NCI-H2227 (cell line): ENCODE data around the gene SLC10A4.

Source experiments
- DNase-seq: peaks from one replicate; lab custom pipeline; 2025; ENCODE audit not compliant: unreplicated experiment; lab: John Stamatoyannopoulos, UW

SLC10A4 gene

DNA sequence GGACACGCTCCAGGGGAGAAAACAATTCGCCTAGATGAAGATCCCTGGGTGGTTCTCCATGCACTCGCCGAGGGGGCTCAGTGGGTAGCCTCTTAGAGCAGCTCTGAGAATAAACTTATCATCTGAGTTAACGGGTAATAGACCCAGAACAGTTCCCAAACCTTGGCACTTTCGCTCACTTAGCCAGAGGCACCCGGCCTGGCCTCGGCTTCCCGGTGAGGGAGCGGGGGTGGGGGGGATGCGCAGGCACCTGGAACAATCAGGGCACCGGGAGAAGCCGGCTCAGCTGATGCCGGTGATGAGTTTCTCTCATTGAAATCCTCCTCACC is 6.5 kb downstream of the SLC10A4 start:
- no peak for DNase-seq

- no peak for DNase-seq
Observed at GRCh38 chr4:48490012-48490679, 7.0 kb downstream of the SLC10A4 start, which contains the start of gene ZAR1. ZAR1 (plus strand) TSS chr4:48490252; CDS start chr4:48490292, 40 bp downstream.

GRCh38 chr4:48490680-48491513 is 7.8 kb downstream of the SLC10A4 start:
- no peak for DNase-seq

DNA sequence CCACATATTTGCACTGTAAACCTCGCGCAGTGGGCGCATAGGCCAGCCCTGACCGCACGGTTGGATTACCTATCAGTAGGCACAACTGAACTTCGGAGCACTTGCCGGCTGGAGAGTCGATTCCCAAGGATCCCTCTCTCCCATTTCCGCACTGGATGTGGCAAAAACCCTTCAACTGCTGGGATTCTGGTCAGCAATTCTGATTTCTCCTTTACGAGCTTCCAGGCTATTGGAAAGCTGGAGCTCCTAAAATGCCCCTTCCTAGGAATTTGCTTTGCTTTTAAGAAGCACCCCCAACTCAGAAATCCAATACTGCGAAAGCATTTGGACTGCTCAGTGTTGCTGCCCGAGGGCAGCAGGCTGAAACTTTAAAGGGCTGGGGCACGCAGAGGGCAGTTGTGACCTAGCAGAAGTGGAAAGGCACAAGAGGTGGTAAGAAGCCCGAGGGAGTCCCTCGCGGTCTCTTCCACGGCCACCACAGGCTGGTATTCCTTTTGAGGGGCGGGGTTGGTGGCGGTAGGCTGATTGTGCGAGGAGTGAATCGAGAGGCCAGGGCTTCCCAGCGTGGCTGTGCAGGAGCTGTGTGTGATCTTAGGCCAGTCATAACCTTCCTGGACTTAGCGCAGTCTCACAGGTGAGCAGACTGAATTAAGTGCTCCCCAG is 8.5 kb downstream of the SLC10A4 start:
- DNase-seq = no peak

DNA sequence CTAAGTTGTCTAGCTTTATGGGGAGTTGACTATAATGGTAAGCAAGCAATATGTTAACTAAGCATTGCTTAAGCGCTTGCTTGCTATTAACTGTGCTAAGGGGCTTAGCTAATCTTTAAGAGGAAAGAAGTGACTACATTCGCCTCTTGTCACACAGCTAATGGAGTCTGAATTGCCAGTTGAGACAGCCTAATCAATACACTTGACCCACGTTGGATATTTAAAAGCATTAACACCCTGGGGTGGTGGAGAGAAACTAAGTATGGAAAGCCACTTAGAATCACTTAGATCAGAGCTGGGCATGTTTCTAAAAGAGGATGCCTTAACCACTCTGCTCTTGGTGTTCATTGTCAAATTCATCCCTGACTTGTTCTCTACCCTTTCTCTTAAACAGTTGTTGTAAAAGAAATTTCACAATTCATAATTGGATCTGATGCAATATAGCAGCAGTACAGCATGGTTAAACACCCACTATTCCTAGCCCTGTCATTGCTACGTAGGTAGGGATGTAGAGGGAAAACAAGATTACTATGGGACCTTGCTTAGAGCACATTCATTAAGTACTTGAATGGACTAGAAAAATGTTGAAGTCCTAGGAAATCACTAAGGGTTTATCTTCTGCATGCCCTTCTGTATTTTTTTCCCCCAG is 10.4 kb downstream of the SLC10A4 start:
- DNase-seq = no peak

DNA sequence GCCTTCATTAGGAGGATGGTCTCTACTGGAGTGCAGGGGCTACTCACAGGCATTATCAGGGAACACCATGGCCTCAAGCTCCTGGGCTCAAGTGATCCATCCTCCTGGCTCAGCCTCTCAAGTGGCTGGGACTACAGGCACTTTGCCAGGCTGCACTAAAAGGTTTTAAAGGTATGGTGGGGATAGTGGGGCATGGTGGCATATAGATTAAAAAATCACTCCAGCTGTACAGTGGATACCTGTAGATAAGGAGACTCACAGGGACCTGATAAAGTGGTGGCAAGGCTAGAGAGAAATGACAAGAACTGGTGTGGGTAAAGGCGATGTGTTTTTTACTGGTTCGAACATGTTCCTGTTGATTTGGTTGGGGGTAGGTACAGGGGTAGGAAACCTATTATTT is 12.8 kb downstream of the SLC10A4 start:
- DNase-seq = no peak

DNA sequence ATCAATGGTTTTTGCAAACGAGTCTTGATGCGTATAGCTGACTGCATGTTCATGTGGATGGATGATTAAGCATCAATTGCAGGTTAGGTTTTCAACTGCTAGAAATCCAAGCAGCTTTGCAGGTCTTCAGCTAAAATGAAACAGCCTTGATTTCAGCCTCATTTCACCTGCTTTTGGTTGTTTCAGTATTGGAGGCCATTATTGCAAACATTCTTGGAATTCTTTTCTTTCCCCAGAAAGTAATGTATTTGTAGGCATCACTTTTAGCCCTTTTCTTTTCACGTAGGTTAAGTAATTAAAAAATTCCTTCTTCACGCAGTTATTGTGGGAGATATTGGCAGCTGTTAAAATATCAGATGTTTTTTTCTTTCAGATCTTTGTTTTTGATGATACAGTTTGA is 15.8 kb downstream of the SLC10A4 start:
- DNase-seq = no peak

- DNase-seq = no peak
Observed at GRCh38 chr4:48499551-48500066, 16.5 kb downstream of the SLC10A4 start.

DNA sequence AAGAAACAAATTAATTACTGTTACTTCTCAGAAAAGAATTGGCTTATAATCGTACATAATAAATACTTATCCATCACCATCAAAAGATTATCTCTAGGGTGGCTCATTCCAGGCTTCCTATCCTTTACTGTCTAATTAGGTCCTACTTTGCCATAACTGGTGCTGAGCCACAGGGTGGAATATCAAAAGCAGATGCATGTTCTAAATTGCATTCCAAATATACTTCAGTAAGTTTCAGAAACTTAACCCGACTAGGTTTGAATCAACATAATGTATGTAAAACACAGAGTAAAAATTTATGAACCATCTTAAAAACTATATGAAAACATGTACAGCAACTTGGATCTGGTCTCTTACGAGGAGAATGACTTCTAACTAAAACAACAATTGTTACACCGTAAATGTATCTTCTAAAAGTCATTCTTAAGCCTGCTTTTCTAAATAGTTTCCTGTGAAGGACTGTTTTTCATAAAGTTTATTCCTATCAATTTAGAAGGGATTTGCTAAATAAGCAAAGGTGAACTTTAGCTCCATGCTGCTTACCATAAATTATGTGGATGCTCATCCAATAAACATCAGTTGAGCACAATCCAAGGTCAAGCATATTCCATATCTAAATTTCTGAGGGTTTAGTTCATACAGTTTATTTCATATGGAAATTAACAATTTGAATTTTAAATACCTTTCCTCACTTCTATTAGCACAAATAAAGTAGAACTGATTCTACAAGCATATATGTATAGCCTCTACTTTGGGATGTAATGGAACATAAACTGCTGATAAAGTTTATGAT is 20.3 kb downstream of the SLC10A4 start:
- no peak for DNase-seq

DNA sequence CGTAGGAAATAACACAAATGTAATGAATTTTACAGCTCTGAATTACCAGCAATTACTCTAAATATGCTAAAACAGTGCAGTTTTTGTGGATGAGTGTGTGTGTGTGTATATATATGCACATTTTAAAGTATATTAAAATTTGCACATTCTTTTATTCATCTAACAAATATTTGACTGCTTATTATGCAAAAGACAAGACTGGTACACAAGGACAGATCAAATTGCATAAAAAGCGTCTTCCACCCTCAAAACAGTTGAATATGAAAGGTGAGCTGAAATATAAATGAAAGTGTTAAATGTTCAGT is 20.8 kb downstream of the SLC10A4 start:
- DNase-seq = no peak

DNA sequence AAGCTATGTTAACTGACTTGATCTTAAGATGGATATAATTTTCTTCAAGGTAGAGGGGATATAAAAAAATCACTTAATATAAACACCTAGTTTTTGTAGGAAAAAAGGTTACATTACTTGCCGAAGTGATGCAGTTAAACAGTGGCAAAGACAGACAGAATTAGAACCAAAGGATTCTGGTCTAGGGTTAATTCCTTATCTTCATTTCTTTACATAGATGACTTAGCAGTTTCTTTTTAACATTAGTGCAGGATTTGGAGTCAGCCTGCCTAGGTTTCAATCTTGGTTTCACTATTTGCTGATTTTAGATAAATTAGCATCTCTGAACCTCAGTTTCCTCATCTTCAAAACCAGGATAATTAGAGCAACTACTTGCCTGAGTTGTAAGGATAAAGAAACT is 21.2 kb downstream of the SLC10A4 start:
- DNase-seq = no peak

DNA sequence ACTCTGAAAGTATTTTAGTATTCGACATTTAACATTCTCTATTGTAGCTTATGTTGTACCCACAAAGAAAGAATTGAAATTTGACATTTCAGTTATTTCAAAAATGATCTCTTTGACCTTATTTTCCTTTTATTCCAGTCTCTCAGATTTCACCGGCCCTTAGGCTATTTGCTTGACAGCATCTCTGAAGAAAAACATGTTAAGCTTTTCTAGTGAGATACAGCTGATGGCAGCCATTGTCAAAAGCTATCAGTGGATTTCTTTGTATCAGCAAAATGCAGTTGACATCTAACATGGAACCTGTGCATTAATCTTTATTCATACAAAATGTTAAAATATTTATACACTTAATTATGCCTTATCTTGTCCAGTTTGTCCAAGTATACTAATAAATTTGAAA is 23.6 kb downstream of the SLC10A4 start:
- no peak for DNase-seq

DNA sequence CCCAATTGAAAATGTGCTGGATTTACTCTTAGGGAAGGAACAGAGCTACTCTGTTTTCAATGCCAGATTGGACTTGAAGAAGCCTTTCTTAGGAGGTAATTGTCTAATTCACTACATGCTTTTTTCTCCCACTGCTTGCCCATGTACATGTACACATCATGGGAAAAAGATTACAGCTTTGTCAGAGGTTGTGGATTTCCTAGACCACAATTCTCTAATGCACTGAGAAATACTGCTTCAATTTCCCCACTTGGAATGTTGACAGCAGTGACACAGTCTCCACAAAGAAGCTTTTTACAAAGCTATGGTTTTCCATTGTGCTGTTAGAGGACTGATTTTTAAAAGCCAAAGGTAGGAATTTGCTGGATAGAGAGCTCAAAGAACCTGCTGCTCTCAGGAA is 26.4 kb downstream of the SLC10A4 start:
- no peak for DNase-seq

DNA sequence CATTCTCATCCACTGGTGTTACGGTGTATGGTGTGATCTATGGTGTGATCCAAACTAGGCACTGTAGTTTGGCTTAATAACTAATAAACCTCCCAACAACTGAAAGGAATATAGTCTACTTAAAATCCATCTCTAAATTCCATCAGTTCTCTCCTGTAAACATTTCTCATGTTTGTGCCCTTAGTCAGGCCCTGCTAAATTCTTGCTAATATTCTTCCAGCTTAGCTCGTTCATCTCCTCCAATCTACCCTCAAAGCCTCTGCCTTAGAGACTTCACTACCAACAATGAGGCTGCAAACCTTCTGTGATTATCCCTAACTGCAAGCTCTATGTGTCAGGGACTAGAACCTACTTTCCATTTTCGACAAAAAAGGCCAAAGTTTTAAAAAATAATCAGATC is 35.0 kb downstream of the SLC10A4 start:
- DNase-seq = no peak

- DNase-seq = no peak
Observed at GRCh38 chr4:48526406-48526805, 43.3 kb downstream of the SLC10A4 start.

DNA sequence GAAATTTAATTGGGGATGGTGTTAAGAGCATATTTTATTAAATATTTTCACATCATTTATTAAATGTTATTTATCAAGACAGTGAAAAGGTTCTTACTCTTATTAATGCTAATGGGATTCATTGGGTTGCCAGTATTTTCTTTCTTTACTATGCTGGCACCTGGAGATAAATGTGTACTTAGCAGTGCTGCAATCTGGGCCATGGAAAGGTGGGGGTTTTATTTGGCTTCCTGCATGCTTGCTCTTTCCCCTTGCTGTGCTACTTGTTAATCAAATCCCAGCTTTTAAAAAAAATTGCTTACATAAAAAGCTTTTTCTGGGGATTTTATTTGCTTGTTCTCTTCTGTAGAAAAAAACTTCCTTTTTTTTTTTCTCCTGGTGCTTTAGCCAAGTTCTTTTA is 55.2 kb downstream of the SLC10A4 start:
- DNase-seq = no peak
